ENCODE data around the gene JAGN1. TPM values are rescaled to one million over a fixed set of nuclear protein-coding genes. Genes with fewer than 3 reads are reported as not detected.
A peak's percentile ranks its signal among the peaks of the same experiment; 100 is the strongest.

The JAGN1 gene
- total and polyA plus RNA-seq, 9 of the 15 experiments (the other 6 are each of a cell fraction or from before 2014, with no cell fraction given): 31.6 to 77.8 (median 40.3) TPM

- peak; percentile 94 for TF ChIP-seq MXI1 (IDR thresholded peaks at IDR 0.05; ENCODE audit: low read depth, low read length)
- 0 out of 2 replicates have a peak, but pooled peaks have one; percentile 71 for TF ChIP-seq ERF (CRISPR knock-in tag; IDR thresholded peaks at IDR 0.05)
- TF ChIP-seq ZNF165 (CRISPR knock-in tag; IDR thresholded peaks at IDR 0.05; ENCODE audit: borderline replicate concordance): 0 out of 2 replicates have a peak, but pooled peaks have one; percentile 62
- peak; percentile 13 for TF ChIP-seq SMAD1 (IDR thresholded peaks at IDR 0.05; ENCODE audit: low read depth, low read length, partially characterized antibody)
- TF ChIP-seq ZNF282 (CRISPR knock-in tag; IDR thresholded peaks at IDR 0.05): peak; percentile 86; the same call in 1 of the 2 replicates
- TF ChIP-seq HIVEP1 (CRISPR knock-in tag; IDR thresholded peaks at IDR 0.05): 0 out of 2 replicates have a peak, but pooled peaks have one; percentile 28
- no peak for TF ChIP-seq TGIF2 (CRISPR knock-in tag; IDR thresholded peaks at IDR 0.05)
- TF ChIP-seq HBP1 (CRISPR knock-in tag; IDR thresholded peaks at IDR 0.05): no peak
- no peak for TF ChIP-seq SETDB1 (IDR thresholded peaks at IDR 0.05; ENCODE audit: low read length)
- TF ChIP-seq CBX8 (IDR thresholded peaks at IDR 0.05; ENCODE audit: borderline replicate concordance, extremely low read depth, low read depth, low read length, poor library complexity, severe bottlenecking): no peak
- no peak for TF ChIP-seq CTCFL (IDR thresholded peaks at IDR 0.05; ENCODE audit: borderline replicate concordance, insufficient read depth, low read depth, low read length, poor library complexity, severe bottlenecking)
- no peak for TF ChIP-seq SFPQ (IDR thresholded peaks at IDR 0.05; ENCODE audit: low read depth, low read length)
- no peak for TF ChIP-seq PTRF (tag; IDR thresholded peaks at IDR 0.05)
- no peak for TF ChIP-seq RBM14 (IDR thresholded peaks at IDR 0.05; ENCODE audit: borderline replicate concordance, insufficient read depth, low read depth, low read length)
- TF ChIP-seq CCAR2 (IDR thresholded peaks at IDR 0.05; ENCODE audit: low read depth, low read length): no peak
- no peak for TF ChIP-seq HMBOX1 (IDR thresholded peaks at IDR 0.05)
Observed at GRCh38 chr3:9933561-9934234, 43.3 kb downstream of the JAGN1 start, which contains the start of gene CRELD1 (continued).

Data from K562 (cell line).